ELR (cell line): ENCODE data around the gene ANKRD61.
"Not testable (repeated sequence)": the region's sequence is repeated elsewhere in the genome, so short reads cannot be mapped to it uniquely, and the experiment has no call there.

Experiments
- DNase-seq: peaks from one replicate; pipeline ENCODE4 v3.0.0-alpha.2; 2015; ENCODE audit warnings: low read depth

ANKRD61 gene

GRCh38 chr7:6031567-6031966 lies 391 bp downstream of the ANKRD61 start:
- DNase-seq = no peak

DNA sequence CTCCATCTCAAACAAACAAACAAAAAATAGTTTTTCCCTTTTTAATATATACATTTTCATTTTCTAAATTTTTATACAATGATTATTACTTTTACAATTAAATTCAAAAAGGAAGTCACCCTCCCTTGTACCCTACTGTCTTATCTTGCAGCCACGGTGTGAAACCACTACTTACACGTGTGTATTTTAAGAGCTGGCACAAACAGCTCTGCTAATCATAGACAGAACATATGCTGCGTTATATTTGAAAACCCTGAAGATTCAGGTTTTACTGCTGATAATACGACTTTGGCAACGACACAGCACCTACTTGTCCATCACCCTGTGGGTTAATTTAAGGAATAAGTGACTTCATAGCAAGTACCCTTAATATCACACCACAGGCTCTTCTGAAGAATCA lies 991 bp downstream of the ANKRD61 start:
- DNase-seq = no peak

DNA sequence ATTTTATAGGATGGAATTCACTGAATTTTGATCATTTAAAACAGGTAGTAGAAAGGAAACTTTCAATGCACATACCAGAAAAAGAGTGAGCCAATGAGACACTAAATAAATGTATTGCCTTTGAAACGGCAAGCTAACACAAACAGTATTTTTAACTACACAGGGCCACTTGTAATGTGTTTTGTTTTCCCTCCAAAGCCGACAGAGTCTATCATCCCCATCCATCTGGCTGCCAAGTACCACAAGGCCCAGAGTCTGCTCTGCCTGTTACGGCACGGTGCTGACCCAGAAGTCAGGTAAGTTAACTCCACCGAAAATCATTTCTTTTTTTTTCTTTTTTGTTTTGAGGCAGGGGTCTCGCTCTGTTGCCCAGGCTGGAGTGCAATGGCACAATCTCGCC lies 1.5 kb downstream of the ANKRD61 start:
- no peak for DNase-seq

GRCh38 chr7:6035165-6035564 lies 4.0 kb downstream of the ANKRD61 start:
- DNase-seq = no peak

DNA sequence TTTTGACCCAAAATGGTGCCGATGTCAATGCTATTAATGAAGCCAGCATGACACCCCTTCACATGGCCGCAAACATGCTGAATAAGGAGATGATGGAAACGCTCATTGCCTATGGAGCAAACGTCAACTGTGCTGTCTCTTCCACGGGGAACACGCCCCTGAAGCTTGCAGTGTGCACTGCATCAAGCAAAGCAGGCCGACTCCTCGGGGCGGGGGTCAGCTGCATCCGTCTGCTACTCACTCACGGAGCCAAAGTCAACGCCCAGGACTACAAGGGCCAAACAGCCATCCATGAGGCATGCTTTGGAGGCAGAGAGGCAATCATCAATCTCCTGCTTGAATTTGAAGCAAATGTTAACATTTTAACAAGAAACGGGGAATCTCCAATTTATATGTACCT lies 4.5 kb downstream of the ANKRD61 start:
- DNase-seq = no peak

DNA sequence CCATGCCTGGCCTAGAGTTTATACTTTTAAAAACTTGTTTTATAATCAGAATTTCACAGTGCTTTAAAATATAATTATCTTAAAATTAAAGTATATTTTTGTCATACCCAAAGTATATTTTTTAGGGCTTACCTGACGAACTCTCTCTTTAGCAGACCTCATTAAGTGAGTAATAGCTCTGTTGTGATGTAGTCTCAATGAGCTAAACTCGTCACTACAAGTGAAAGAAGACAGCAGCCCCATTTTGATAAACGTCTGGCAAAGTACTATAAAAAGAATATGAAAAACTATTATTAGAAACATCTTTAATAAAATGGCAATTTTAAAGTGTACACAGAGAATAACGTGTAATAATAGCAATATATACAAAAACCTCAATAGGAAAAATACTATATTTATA lies 18.6 kb downstream of the ANKRD61 start:
- DNase-seq = no peak

- not testable (repeated sequence) for DNase-seq
Observed at GRCh38 chr7:6051185-6051584, 20.0 kb downstream of the ANKRD61 start.

- DNase-seq = no peak
Observed at GRCh38 chr7:6056616-6057015, 25.4 kb downstream of the ANKRD61 start.

DNA sequence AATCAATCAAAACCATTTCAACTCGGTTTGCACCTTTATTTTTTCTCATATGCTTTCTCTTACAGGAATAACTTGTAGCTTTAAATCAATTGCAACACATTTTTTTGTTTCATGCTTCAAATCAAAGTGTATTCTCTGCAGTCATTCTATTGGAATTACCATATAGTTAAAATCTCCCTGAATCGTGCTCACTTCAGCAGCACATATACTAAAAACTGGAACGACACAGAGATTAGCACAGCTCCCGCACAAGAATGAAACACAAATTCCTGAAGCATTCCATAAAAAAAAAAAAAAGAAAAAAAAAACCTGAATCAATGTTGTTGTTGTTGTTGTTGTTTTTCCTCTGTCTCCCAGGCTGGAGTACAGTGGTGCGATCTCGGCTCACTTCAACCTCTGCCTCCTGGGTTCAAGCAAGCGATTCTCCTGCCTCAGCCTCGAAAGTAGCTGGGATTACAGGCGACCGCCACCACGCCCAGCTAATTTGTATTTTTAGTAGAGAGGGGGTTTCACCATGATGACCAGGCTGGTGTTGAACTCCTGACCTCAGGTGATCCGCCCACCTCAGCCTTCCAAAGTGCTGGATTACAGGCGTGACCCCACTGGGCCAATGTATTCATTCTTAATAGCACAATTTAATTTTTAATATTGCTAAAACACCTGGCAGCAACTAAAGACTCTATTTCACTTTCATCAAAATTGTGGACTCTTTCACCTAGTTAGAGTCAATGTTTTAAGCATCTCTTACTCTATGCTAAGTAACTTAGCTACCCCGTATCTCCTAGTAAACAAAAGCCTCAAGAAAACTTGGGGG lies 26.3 kb downstream of the ANKRD61 start:
- no peak for DNase-seq

DNA sequence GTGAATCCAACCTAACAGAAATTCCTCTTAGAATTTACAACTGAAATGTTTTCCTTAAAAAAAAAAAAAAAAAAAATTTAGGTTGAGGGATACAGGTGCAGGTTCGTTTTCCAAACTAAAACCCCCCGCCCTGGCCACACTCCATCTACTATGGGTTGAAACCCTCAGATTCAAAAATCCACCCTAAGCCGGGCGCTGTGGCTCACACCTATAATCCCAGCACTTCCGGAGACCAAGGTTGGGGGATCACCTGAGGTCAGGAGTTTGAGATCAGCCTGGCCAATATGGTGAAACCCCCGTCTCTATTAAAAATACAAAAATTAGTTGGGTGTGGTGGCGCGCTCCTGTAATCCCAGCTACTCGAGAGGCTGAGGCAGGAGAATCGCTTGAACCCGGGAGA lies 28.8 kb downstream of the ANKRD61 start:
- not testable (repeated sequence) for DNase-seq

- no peak for DNase-seq
Observed at GRCh38 chr7:6071406-6071805, 40.2 kb downstream of the ANKRD61 start.

DNA sequence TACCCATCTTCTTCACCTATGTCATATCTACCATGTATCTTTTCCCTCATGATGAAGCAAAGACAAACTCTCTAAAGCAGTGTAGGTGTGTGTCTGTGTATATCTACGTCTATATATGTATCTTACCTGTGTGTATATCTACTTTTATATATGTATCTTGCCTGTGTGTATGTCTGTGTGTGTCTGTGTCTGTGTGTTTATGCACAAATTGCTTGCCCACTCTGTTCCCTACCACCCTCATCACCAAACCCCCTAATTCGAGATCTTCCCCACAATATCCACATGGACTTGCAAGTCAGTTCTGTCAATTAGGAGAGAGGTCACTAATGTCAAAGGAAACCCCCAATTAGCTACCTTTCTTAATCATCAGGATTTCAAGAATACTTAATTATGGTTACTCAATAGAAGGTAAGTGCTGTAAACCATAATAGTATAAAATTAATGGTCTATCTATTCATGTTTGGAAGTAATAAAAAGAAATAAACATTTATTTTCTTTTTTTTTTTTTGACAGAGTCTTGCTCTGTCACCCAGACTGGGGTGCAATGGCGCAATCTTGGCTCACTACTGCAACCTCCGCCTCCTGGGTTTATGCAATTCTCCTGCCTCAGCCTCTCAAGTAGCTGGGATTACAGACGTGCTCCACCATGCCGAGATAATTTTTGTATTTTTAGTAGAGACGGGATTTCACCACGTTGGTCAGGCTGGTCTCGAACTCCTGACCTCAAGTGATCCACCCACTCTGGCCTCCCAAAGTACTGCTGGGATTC lies 43.6 kb downstream of the ANKRD61 start:
- no peak for DNase-seq

- no peak for DNase-seq
Observed at GRCh38 chr7:6078548-6078947, 47.4 kb downstream of the ANKRD61 start.

DNA sequence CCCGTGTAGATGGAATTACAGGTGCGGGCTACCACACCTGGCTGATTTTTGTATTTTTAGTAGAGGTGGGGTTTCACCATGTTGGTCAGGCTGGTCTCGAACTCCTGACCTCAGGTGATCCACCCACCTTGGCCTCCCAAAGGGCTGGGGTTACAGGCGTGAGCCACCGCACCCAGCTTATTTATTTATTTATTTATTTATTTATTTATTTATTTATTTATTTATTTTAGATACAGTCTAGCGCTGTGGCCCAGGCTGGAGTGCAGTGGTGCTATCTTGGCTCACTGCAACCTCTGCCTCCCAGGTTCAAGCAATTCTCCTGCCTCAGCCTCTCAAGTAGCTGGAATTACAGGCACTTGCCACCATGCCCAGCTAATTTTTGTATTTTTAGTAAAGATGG lies 51.9 kb downstream of the ANKRD61 start:
- DNase-seq = not testable (repeated sequence)
